DMS153 treated with DMSO at 0.1 percent for 48 hours (cell line): ENCODE results near the gene NDUFAF3.

Experiments
- DNase-seq: peaks from one replicate; lab custom pipeline; 2025; ENCODE audit not compliant: unreplicated experiment; lab: John Stamatoyannopoulos, UW

NDUFAF3 gene

GRCh38 chr3:49021813-49022687 lies at the start of gene NDUFAF3:
Gene NDUFAF3, plus strand, starts transcription at chr3:49022121. Its CDS starts 24 bp downstream, at chr3:49022145.
- DNase-seq, result peak; percentile 54

- no peak for DNase-seq
These were observed 47.7 kb upstream of the NDUFAF3 start for GRCh38 chr3:48974076-48974864.

- no peak for DNase-seq
These were observed 42.5 kb upstream of the NDUFAF3 start for GRCh38 chr3:48979451-48979850.

GRCh38 chr3:48980295-48980694 lies 41.6 kb upstream of the NDUFAF3 start:
- DNase-seq, result no peak

- no peak for DNase-seq
These were observed 39.9 kb upstream of the NDUFAF3 start for GRCh38 chr3:48982016-48982415.

GRCh38 chr3:48982686-48983085 lies 39.2 kb upstream of the NDUFAF3 start:
- DNase-seq, result no peak

- no peak for DNase-seq
These were observed 38.8 kb upstream of the NDUFAF3 start for GRCh38 chr3:48983096-48983495.

- no peak for DNase-seq
These were observed 37.3 kb upstream of the NDUFAF3 start for GRCh38 chr3:48984663-48985062.

- DNase-seq, result no peak
These were observed 36.0 kb upstream of the NDUFAF3 start for GRCh38 chr3:48985831-48986376.

- DNase-seq, result no peak
These were observed 32.7 kb upstream of the NDUFAF3 start for GRCh38 chr3:48989126-48989795.

- no peak for DNase-seq
These were observed 31.9 kb upstream of the NDUFAF3 start, which contains the start of gene P4HTM for GRCh38 chr3:48989796-48990635. Gene P4HTM, plus strand, starts transcription at chr3:48990241. Its CDS starts 16 bp downstream, at chr3:48990257.

- no peak for DNase-seq
These were observed 31.1 kb upstream of the NDUFAF3 start for GRCh38 chr3:48990636-48991469.

GRCh38 chr3:48991851-48992545 lies 29.9 kb upstream of the NDUFAF3 start:
- DNase-seq, result no peak

GRCh38 chr3:48993834-48994233 lies 28.1 kb upstream of the NDUFAF3 start:
- DNase-seq, result no peak

GRCh38 chr3:48996640-48997039 lies 25.3 kb upstream of the NDUFAF3 start:
- no peak for DNase-seq

GRCh38 chr3:48997102-48997635 lies 24.8 kb upstream of the NDUFAF3 start:
- no peak for DNase-seq

GRCh38 chr3:48997714-48998637 lies 23.9 kb upstream of the NDUFAF3 start:
- no peak for DNase-seq
